ENCODE data around the gene CCDC85B.

GRCh38 chr11:65861165-65861505 is 29.3 kb upstream of the CCDC85B start:
- TF ChIP-seq EZH2 (IDR thresholded peaks at IDR 0.05; ENCODE audit: borderline replicate concordance) (no peak), CTCF (IDR thresholded peaks at IDR 0.05; ENCODE audit: poor library complexity) (no peak), EZH2phosphoT487 (IDR thresholded peaks at IDR 0.05; ENCODE audit: low read depth, severe bottlenecking, unreplicated experiment) (no peak)
